HEK293 (cell line): ENCODE measurements around the gene STATH.

ENCODE experiments used
- CTCF ChIA-PET: fragments of 350-600 bp; formaldehyde crosslinking; extraction: SDS; loops from one replicate; lab custom pipeline; 2021; ENCODE audit warnings: antibody characterized with exemption; lab: Yijun Ruan, JAX
- POLR2A ChIA-PET: fragments of 300-600 bp; formaldehyde crosslinking; extraction: SDS; loops from one replicate; lab custom pipeline; 2020; ENCODE audit warnings: antibody characterized with exemption, inconsistent platforms; lab: Yijun Ruan, JAX
- H3K27ac ChIP-seq: fragments of 200-500 bp; sonication (Bioruptor generic); 2 replicates; pipeline ENCODE4 v1.5.1; 2014; ENCODE audit warnings: low read depth, low read length, control low read depth, inconsistent platforms; ENCODE audit errors: extremely low read depth
- H3K36me3 ChIP-seq, 2 experiments: fragments of 200-500 bp in 1 of 2; sonication (Bioruptor generic) in 1 of 2; 1 replicate in 1 of 2; 2 replicates in 1 of 2; pipeline ENCODE4 v1.5.1; 2014 to 2017; ENCODE audit warnings: inconsistent platforms in 2 of 2, low read length in 2 of 2; ENCODE audit not compliant: control insufficient read depth in 2 of 2, insufficient read depth in 1 of 2
- H3K4me1 ChIP-seq: fragments of 200-500 bp; sonication (Bioruptor generic); 2 replicates; pipeline ENCODE4 v1.5.1; 2014; ENCODE audit warnings: mild to moderate bottlenecking, low read length, inconsistent platforms; ENCODE audit not compliant: control insufficient read depth, insufficient read depth
- H3K4me3 ChIP-seq: 2 replicates; pipeline ENCODE4 v1.5.1; 2011; ENCODE audit warnings: low read depth, mild to moderate bottlenecking, control low read depth, low read length, moderate library complexity
- H3K9me3 ChIP-seq: fragments of 200-500 bp; sonication (Bioruptor generic); 2 replicates; pipeline ENCODE4 v1.5.1; 2014; ENCODE audit warnings: low read depth, low read length, inconsistent platforms; ENCODE audit not compliant: control insufficient read depth, insufficient read depth
- HOXC10 ChIP-seq: sonication (generic); formaldehyde crosslinking; IDR thresholded peaks from 2 replicates; pipeline ENCODE4 v1.8.1; 2023; ENCODE audit warnings: mild to moderate bottlenecking, missing genetic modification reagents
- IKZF3 ChIP-seq: fragments of 450-650 bp; IDR thresholded peaks from 2 replicates; pipeline ENCODE4 v1.5.0; 2018; ENCODE audit warnings: missing biosample characterization, mild to moderate bottlenecking, missing genetic modification characterization, moderate library complexity
- MEIS1 ChIP-seq: sonication (generic); formaldehyde crosslinking; IDR thresholded peaks from 2 replicates; pipeline ENCODE4 v1.8.1; 2022; ENCODE audit warnings: missing genetic modification reagents, mild to moderate bottlenecking, borderline replicate concordance
- MZF1 ChIP-seq: fragments of 450-650 bp; formaldehyde crosslinking; IDR thresholded peaks from 2 replicates; pipeline ENCODE4 v1.5.1; 2017; ENCODE audit warnings: missing biosample characterization, missing genetic modification characterization, borderline replicate concordance
- OSR2 ChIP-seq: fragments of 450-650 bp; formaldehyde crosslinking; IDR thresholded peaks from 2 replicates; pipeline ENCODE4 v1.5.1; 2016; ENCODE audit warnings: missing biosample characterization, missing genetic modification characterization
- SETDB1 ChIP-seq: IDR thresholded peaks from one replicate; pipeline ENCODE4 v1.6.1; 2017; ENCODE audit warnings: mild to moderate bottlenecking, low read length, moderate library complexity, mixed read lengths; ENCODE audit not compliant: insufficient read length
- SP2 ChIP-seq: fragments of 450-650 bp; formaldehyde crosslinking; IDR thresholded peaks from 2 replicates; pipeline ENCODE4 v1.5.1; 2016; ENCODE audit warnings: missing biosample characterization, missing genetic modification characterization
- SP3 ChIP-seq: fragments of 450-650 bp; formaldehyde crosslinking; IDR thresholded peaks from 2 replicates; pipeline ENCODE4 v1.5.1; 2016; ENCODE audit warnings: missing biosample characterization, missing genetic modification characterization
- YY2 ChIP-seq: fragments of 450-650 bp; formaldehyde crosslinking; IDR thresholded peaks from 2 replicates; pipeline ENCODE4 v1.5.1; 2016; ENCODE audit warnings: missing biosample characterization, missing genetic modification characterization
- ZNF112 ChIP-seq: fragments of 450-650 bp; formaldehyde crosslinking; IDR thresholded peaks from 2 replicates; pipeline ENCODE4 v1.5.0; 2017; ENCODE audit warnings: missing biosample characterization, missing genetic modification characterization
- ZNF169 ChIP-seq: fragments of 450-650 bp; formaldehyde crosslinking; IDR thresholded peaks from 2 replicates; pipeline ENCODE4 v1.5.1; 2016; ENCODE audit warnings: missing biosample characterization, missing genetic modification characterization
- ZNF19 ChIP-seq: fragments of 450-650 bp; formaldehyde crosslinking; IDR thresholded peaks from 2 replicates; pipeline ENCODE4; 2016; ENCODE audit warnings: missing biosample characterization, missing genetic modification characterization, low read depth
- ZNF239 ChIP-seq: fragments of 450-650 bp; formaldehyde crosslinking; IDR thresholded peaks from 2 replicates; pipeline ENCODE4 v1.5.1; 2016; ENCODE audit warnings: missing biosample characterization, missing genetic modification characterization
- ZNF24 ChIP-seq: fragments of 450-650 bp; formaldehyde crosslinking; IDR thresholded peaks from 2 replicates; pipeline ENCODE4 v1.5.1; 2016; ENCODE audit warnings: missing biosample characterization, missing genetic modification characterization
- ZNF37A ChIP-seq: fragments of 450-650 bp; IDR thresholded peaks from 2 replicates; pipeline ENCODE4 v1.5.1; 2018; ENCODE audit warnings: missing biosample characterization, missing genetic modification characterization
- ZNF473 ChIP-seq: fragments of 450-650 bp; formaldehyde crosslinking; IDR thresholded peaks from 2 replicates; pipeline ENCODE4 v1.5.1; 2017; ENCODE audit warnings: missing biosample characterization, missing genetic modification characterization
- ZNF501 ChIP-seq: fragments of 450-650 bp; formaldehyde crosslinking; IDR thresholded peaks from 2 replicates; pipeline ENCODE4 v1.5.1; 2016; ENCODE audit warnings: missing biosample characterization, missing genetic modification characterization
- ZNF558 ChIP-seq: fragments of 450-650 bp; formaldehyde crosslinking; IDR thresholded peaks from 2 replicates; pipeline ENCODE4 v1.5.1; 2016; ENCODE audit warnings: missing biosample characterization, missing genetic modification characterization
- ZNF585B ChIP-seq: fragments of 450-650 bp; formaldehyde crosslinking; IDR thresholded peaks from 2 replicates; pipeline ENCODE4 v1.5.1; 2016; ENCODE audit warnings: missing biosample characterization, missing genetic modification characterization
- ZNF623 ChIP-seq: fragments of 450-650 bp; formaldehyde crosslinking; IDR thresholded peaks from 2 replicates; pipeline ENCODE4 v1.5.1; 2016; ENCODE audit warnings: missing biosample characterization, missing genetic modification characterization
- ZNF660 ChIP-seq: fragments of 450-650 bp; IDR thresholded peaks from 2 replicates; pipeline ENCODE4 v1.5.1; 2018; ENCODE audit warnings: missing biosample characterization, mild to moderate bottlenecking, missing genetic modification characterization
- ZNF664 ChIP-seq: fragments of 450-650 bp; formaldehyde crosslinking; IDR thresholded peaks from 2 replicates; pipeline ENCODE4 v1.5.1; 2016; ENCODE audit warnings: missing biosample characterization, missing genetic modification characterization
- ZNF677 ChIP-seq: fragments of 450-650 bp; IDR thresholded peaks from 2 replicates; pipeline ENCODE4 v1.5.0; 2018; ENCODE audit warnings: missing biosample characterization, mild to moderate bottlenecking, missing genetic modification characterization, moderate library complexity
- ZXDB ChIP-seq: fragments of 450-650 bp; formaldehyde crosslinking; IDR thresholded peaks from 2 replicates; pipeline ENCODE4 v1.5.1; 2016; ENCODE audit warnings: missing biosample characterization, missing genetic modification characterization
- TF ChIP-seq, protein P1 (sequence below): fragments of 450-650 bp; formaldehyde crosslinking; IDR thresholded peaks from 2 replicates; pipeline ENCODE4 v1.5.1; 2016; ENCODE audit warnings: missing biosample characterization, missing genetic modification characterization
- TF ChIP-seq, protein P2 (sequence below): fragments of 450-650 bp; formaldehyde crosslinking; IDR thresholded peaks from 2 replicates; pipeline ENCODE4 v1.5.1; 2016; ENCODE audit warnings: missing biosample characterization, missing genetic modification characterization

The STATH gene

DNA sequence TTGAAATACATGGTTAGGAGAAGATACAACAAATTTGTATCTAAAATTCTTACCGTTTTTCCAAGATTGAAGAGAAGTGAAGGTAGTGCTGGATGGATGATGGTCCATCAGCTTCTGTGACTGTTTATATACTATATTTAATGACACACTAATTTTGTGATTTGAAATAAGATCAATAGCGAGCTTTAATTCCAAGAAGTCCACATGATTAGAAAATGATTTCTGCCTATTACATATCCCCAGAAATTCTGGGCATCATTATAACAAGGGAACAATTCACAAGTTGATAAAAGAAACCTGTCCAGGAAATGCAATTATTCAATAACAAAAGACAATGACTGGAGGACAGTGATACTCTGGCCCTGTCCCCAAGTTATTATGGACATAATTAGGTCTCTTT is 30.1 kb upstream of the STATH start, which contains the start of gene CSN2:
Gene CSN2 (minus strand): TSS at position 101 of the 400 bp plus-strand sequence. CDS start 4,733 bp downstream, outside the sequence.
- no peaks in the 10 kb centered on the region for H3K4me1 ChIP-seq
- POLR2A ChIA-PET: no interaction called here
- H3K27ac ChIP-seq: no peak within 1 kb of the TSS
- CTCF ChIA-PET: no interaction called here
- TF ChIP-seq ZNF112 (tag by site-specific recombination) (no peak), ZNF169 (tag by site-specific recombination) (no peak), ZNF623 (tag by site-specific recombination) (no peak), ZNF37A (tag by site-specific recombination) (no peak), SP3 (no peak), ZNF239 (tag by site-specific recombination) (no peak), SP2 (tag by site-specific recombination) (no peak), ZNF558 (tag by site-specific recombination) (no peak), OSR2 (tag by site-specific recombination) (no peak), ZNF501 (tag by site-specific recombination) (no peak), MZF1 (tag by site-specific recombination) (no peak), YY2 (tag by site-specific recombination) (no peak)
- no peak within 1 kb of the TSS for H3K4me3 ChIP-seq
- H3K9me3 ChIP-seq: no peaks in the 10 kb centered on the region
- H3K36me3 ChIP-seq: no peaks in the 10 kb centered on the region

DNA sequence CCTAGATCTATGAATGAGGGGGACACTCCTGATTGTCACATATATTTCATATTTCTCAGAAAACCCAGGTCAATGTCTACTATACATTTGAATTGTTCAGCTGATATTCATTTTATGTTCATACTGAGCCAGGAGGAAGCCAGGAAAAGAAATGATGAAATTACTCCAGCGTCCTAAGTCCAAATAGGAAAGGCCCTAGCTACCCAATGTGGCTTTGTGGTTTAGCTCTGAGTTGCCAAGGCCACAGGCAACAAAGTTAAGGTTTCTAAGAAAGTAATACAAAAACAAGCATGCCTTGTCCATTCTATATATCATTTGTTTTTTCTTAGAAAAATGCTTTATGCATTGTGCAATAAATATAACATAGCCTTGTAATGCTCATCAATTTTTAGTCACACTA is 25.7 kb upstream of the STATH start:
- no peaks in the 10 kb centered on the region for H3K36me3 ChIP-seq
- CTCF ChIA-PET: no interaction called here
- no peak overlapping the region for H3K4me3 ChIP-seq
- TF ChIP-seq ZNF585B (tag by site-specific recombination): no peak
- TF ChIP-seq ZNF19 (tag by site-specific recombination): no peak
- no peak for TF ChIP-seq ZNF473 (tag by site-specific recombination)
- TF ChIP-seq ZNF677 (tag by site-specific recombination): no peak
- no peak for TF ChIP-seq ZNF660 (tag by site-specific recombination)
- TF ChIP-seq ZNF664 (tag by site-specific recombination): no peak
- TF ChIP-seq, protein P1, sequence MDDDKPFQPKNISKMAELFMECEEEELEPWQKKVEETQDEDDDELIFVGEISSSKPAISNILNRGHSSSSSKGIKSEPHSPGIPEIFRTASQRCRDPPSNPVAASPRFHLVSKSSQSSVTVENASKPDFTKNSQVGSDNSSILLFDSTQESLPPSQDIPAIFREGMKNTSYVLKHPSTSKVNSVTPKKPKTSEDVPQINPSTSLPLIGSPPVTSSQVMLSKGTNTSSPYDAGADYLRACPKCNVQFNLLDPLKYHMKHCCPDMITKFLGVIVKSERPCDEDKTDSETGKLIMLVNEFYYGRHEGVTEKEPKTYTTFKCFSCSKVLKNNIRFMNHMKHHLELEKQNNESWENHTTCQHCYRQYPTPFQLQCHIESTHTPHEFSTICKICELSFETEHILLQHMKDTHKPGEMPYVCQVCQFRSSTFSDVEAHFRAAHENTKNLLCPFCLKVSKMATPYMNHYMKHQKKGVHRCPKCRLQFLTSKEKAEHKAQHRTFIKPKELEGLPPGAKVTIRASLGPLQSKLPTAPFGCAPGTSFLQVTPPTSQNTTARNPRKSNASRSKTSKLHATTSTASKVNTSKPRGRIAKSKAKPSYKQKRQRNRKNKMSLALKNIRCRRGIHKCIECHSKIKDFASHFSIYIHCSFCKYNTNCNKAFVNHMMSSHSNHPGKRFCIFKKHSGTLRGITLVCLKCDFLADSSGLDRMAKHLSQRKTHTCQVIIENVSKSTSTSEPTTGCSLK (tag by site-specific recombination): no peak
- TF ChIP-seq IKZF3 (tag by site-specific recombination): no peak
- no peak for TF ChIP-seq SETDB1
- TF ChIP-seq ZXDB (tag by site-specific recombination): no peak
- TF ChIP-seq, protein P2, sequence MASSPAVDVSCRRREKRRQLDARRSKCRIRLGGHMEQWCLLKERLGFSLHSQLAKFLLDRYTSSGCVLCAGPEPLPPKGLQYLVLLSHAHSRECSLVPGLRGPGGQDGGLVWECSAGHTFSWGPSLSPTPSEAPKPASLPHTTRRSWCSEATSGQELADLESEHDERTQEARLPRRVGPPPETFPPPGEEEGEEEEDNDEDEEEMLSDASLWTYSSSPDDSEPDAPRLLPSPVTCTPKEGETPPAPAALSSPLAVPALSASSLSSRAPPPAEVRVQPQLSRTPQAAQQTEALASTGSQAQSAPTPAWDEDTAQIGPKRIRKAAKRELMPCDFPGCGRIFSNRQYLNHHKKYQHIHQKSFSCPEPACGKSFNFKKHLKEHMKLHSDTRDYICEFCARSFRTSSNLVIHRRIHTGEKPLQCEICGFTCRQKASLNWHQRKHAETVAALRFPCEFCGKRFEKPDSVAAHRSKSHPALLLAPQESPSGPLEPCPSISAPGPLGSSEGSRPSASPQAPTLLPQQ: no peak
- TF ChIP-seq HOXC10: no peak
- TF ChIP-seq MEIS1 (CRISPR knock-in tag): no peak
- TF ChIP-seq ZNF24: no peak
- no peak overlapping the region for H3K27ac ChIP-seq
- POLR2A ChIA-PET: no interaction called here
- no peaks in the 10 kb centered on the region for H3K4me1 ChIP-seq
- no peaks in the 10 kb centered on the region for H3K9me3 ChIP-seq
